CD4-positive, alpha-beta T cell (primary cell): ENCODE results near the gene DDX6. TPM values are rescaled to one million over a fixed set of nuclear protein-coding genes. Genes with fewer than 3 reads are reported as not detected.

ENCODE experiments used
- ATAC-seq: fragments of 200-7000 bp; cut with Tn5 transposase; one replicate; pipeline ENCODE4 v1.10.0; 2022; ENCODE audit warnings: mild to moderate bottlenecking; ENCODE audit not compliant: poor library complexity
- CTCF ChIA-PET: fragments of 350-600 bp; sonication (Branson Sonifier 250); formaldehyde crosslinking; loops from one replicate; lab custom pipeline; 2021; ENCODE audit warnings: antibody characterized with exemption, inconsistent platforms; lab: Charles Lee
- POLR2A ChIA-PET: fragments of 350-600 bp; sonication (Branson Sonifier 250); formaldehyde crosslinking; loops from one replicate; lab custom pipeline; 2021; ENCODE audit warnings: antibody characterized with exemption, inconsistent platforms; lab: Charles Lee
- DNase-seq, 14 experiments: peaks; one replicate each; pipeline ENCODE4 v3.0.0-alpha.2; 2013 to 2020; ENCODE audit warnings: mixed read lengths in 2 of 14
- H3K27ac ChIP-seq, 2 donors: one replicate each; pipeline versions ENCODE4 v1.5.1 to v1.7.0; 2013; ENCODE audit warnings: low read length in 2 of 2, low read depth in 1 of 2, mild to moderate bottlenecking in 1 of 2
- H3K27me3 ChIP-seq, 2 experiments: 1 replicate in 1 of 2; 2 replicates in 1 of 2; pipeline versions ENCODE4 v1.6.1 to v1.7.0; 2013; ENCODE audit warnings: low read length in 2 of 2, control low read depth in 1 of 2, mild to moderate bottlenecking in 1 of 2, moderate library complexity in 1 of 2; ENCODE audit not compliant: insufficient read depth in 2 of 2, control insufficient read depth in 1 of 2
- H3K36me3 ChIP-seq: one replicate; pipeline ENCODE4 v1.6.1; 2013; ENCODE audit warnings: low read length, control low read depth; ENCODE audit not compliant: insufficient read depth
- H3K4me1 ChIP-seq: one replicate; pipeline ENCODE4 v1.6.1; 2013; ENCODE audit warnings: low read length, control low read depth; ENCODE audit not compliant: insufficient read depth
- H3K4me3 ChIP-seq: one replicate; pipeline ENCODE4 v1.5.1; 2013; ENCODE audit warnings: mild to moderate bottlenecking, low read length, moderate library complexity
- H3K9me3 ChIP-seq, 2 experiments: 1 replicate in 1 of 2; 2 replicates in 1 of 2; pipeline versions ENCODE4 v1.6.1 to v1.7.0; 2013; ENCODE audit warnings: low read length in 2 of 2, mild to moderate bottlenecking in 2 of 2, control low read depth in 1 of 2, moderate library complexity in 1 of 2; ENCODE audit not compliant: control insufficient read depth in 1 of 2, insufficient read depth in 1 of 2
- H3K27ac Mint-ChIP-seq: one replicate; pipeline ENCODE4 v1.8.0; 2020; ENCODE audit warnings: mixed read lengths
- H3K27me3 Mint-ChIP-seq: one replicate; pipeline ENCODE4 v1.8.0; 2021; ENCODE audit warnings: mixed read lengths
- H3K36me3 Mint-ChIP-seq: one replicate; pipeline ENCODE4 v1.8.0; 2021; ENCODE audit warnings: low read depth, mixed read lengths
- H3K4me1 Mint-ChIP-seq: one replicate; pipeline ENCODE4 v1.8.0; 2021; ENCODE audit warnings: low read depth, mixed read lengths
- H3K4me3 Mint-ChIP-seq: one replicate; pipeline ENCODE4 v1.8.0; 2020; ENCODE audit warnings: mild to moderate bottlenecking, mixed read lengths
- H3K9me3 Mint-ChIP-seq: one replicate; pipeline ENCODE4 v1.8.0; 2020; ENCODE audit warnings: mixed read lengths
- CTCF ChIP-seq: fragments of 200-600 bp; IDR thresholded peaks from one replicate; pipeline ENCODE4 v1.8.0; 2022; ENCODE audit warnings: antibody characterized with exemption, mild to moderate bottlenecking
- intact Hi-C, 2 experiments: fragments of 100-400 bp; cut with DNase I in 1 of 2; cut with micrococcal nuclease in 1 of 2; formaldehyde crosslinking; loops; one replicate each; pipeline versions ENCODE4 v1.15.1 to v1.9.0; 2023 to 2025; cut with DNase I, micrococcal nuclease
- total RNA-seq, 174 experiments: library from RNA in 2 of 174; stranded (reverse) in 2 of 174; gene quantifications; one replicate each; pipeline ENCODE4 v1.2.3 and lab custom pipeline; 2021 to 2026

Gene DDX6
- total RNA-seq, 2 experiments from 2014 or later, result 341 to 355 TPM

- no peak overlapping the region for H3K27ac Mint-ChIP-seq
- POLR2A ChIA-PET, result interaction anchor here (0.7 kb wide), 1 partner anchor 43 kb away, joined by 3 read pairs; no protein-coding TSS in a partner anchor
- H3K27me3 ChIP-seq, result no peaks in the 10 kb centered on the region
Measured at GRCh38 chr11:118742304-118742703, 48.7 kb downstream of the DDX6 start.

DNA sequence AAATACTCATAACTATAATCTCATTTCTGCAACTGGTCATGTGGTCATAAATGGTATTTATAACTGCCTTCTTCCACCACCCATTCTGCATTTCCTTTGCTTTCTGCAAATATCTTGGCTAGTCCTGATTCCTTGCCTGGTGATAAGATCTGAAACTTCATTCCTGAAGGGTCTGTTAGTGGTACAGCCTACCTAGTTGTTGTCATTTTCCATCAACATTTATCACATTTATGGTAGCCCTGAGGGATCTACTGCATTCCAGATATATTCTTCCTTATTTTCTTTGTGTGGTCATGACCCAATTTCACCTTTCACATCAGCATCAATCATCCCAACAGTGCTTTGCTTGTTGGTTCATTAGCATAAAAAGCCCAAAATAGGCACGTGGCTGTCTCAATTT is 50.1 kb downstream of the DDX6 start:
- DNase-seq (no peak), ATAC-seq (no peak)
- Mint-ChIP-seq H3K36me3 (no peaks in the 10 kb centered on the region), H3K27me3 (no peaks in the 10 kb centered on the region), H3K9me3 (no peaks in the 10 kb centered on the region), H3K4me3 (no peak overlapping the region), H3K27ac (no peak overlapping the region), H3K4me1 (no peaks in the 10 kb centered on the region)
- TF ChIP-seq CTCF, result no peak
- Histone ChIP-seq H3K27ac (no peak overlapping the region), H3K9me3 (peaks cover 0 to 4% of the 10 kb centered on the region in 2 experiments), H3K27me3 (no peaks in the 10 kb centered on the region), H3K36me3 (no peaks in the 10 kb centered on the region), H3K4me1 (no peaks in the 10 kb centered on the region), H3K4me3 (no peak overlapping the region)
- ChIA-PET CTCF (no interaction called here), POLR2A (interaction anchor here (1.1 to 1.2 kb wide), 2 partner anchors 48 to 50 kb away, joined by 3 read pairs; partner anchors contain the start of gene DDX6)
- intact Hi-C loops, result no loop called here

More at GRCh38 chr11:118742304-118742703, 48.7 kb downstream of the DDX6 start:
- no peak for ATAC-seq
- Histone ChIP-seq H3K27ac (no peak overlapping the region), H3K9me3 (peaks cover 0 to 4% of the 10 kb centered on the region in 2 experiments), H3K36me3 (no peaks in the 10 kb centered on the region), H3K4me1 (no peaks in the 10 kb centered on the region), H3K4me3 (no peak overlapping the region)
- DNase-seq, result no peak
- no peaks in the 10 kb centered on the region for H3K4me1 Mint-ChIP-seq
- H3K4me3 Mint-ChIP-seq, result no peak overlapping the region
- TF ChIP-seq CTCF, result no peak
- peaks cover 1% of the 10 kb centered on the region for H3K36me3 Mint-ChIP-seq
- intact Hi-C loops, result no loop called here
- no peaks in the 10 kb centered on the region for H3K9me3 Mint-ChIP-seq
- CTCF ChIA-PET, result interaction anchor here (0.6 kb wide), 1 partner anchor 14 kb away, joined by 3 read pairs; no protein-coding TSS in a partner anchor
- no peaks in the 10 kb centered on the region for H3K27me3 Mint-ChIP-seq

DNA sequence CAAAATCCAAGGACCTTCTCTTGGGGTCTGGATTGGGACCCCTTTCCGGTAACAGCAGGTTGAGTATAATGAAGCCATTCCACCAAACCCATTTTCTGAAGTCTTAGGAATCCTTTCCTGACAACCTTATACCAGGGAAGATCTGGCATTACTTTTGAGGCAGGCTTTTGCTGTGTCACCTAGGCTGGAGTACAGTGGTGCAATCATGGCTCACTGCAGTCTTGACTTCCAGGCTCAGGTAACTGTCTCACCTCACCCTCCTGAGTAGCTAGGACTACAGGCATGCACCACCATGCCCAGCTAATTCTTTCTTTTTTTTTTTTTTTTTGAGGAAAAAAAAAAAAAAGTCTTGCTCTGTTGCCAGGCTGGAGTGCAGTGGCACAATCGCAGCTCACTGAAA is 55.8 kb downstream of the DDX6 start:
- no peak for TF ChIP-seq CTCF
- Mint-ChIP-seq H3K4me3 (no peak overlapping the region), H3K27ac (no peak overlapping the region), H3K9me3 (no peaks in the 10 kb centered on the region), H3K4me1 (no peaks in the 10 kb centered on the region), H3K36me3 (no peaks in the 10 kb centered on the region), H3K27me3 (no peaks in the 10 kb centered on the region)
- DNase-seq (no peak), ATAC-seq (no peak)
- Histone ChIP-seq H3K9me3 (peaks cover 0 to 4% of the 10 kb centered on the region in 2 experiments), H3K27me3 (no peaks in the 10 kb centered on the region), H3K36me3 (no peaks in the 10 kb centered on the region), H3K27ac (no peak overlapping the region), H3K4me3 (no peak overlapping the region), H3K4me1 (no peaks in the 10 kb centered on the region)
- ChIA-PET CTCF (interaction anchor here (0.7 to 0.9 kb wide), 2 partner anchors 45 to 76 kb away, joined by 4 read pairs; no protein-coding TSS in a partner anchor), POLR2A (no interaction called here)
- intact Hi-C loops, result no loop called here
